Transverse colon (tissue), 3 donors: ENCODE data around the gene DNAJC3.
"Not testable (repeated sequence)": the region's sequence is repeated elsewhere in the genome, so short reads cannot be mapped to it uniquely, and the experiment has no call there.

Source experiments
- CTCF ChIP-seq, 5 experiments: fragments of 200-600 bp in 3 of 5; fragments of 450-650 bp in 2 of 5; sonication (generic) in 3 of 5; IDR thresholded peaks; 1 replicate in 2 of 5; 2 replicates in 3 of 5; pipeline ENCODE4 v1.5.1; 2016 to 2017; ENCODE audit warnings: antibody characterized with exemption in 5 of 5, inconsistent platforms in 3 of 5, mild to moderate bottlenecking in 2 of 5, moderate library complexity in 1 of 5
- POLR2A ChIP-seq: fragments of 450-650 bp; IDR thresholded peaks from one replicate; pipeline ENCODE4 v1.6.1; 2016; ENCODE audit warnings: antibody characterized with exemption, mild to moderate bottlenecking, moderate library complexity

- TF ChIP-seq CTCF (IDR thresholded peaks at IDR 0.05); POLR2A: not testable (repeated sequence)
Measured at GRCh38 chr13:95684960-95685359, 8.0 kb downstream of the DNAJC3 start.
